Astrocyte (in vitro differentiated cells and primary cell): ENCODE data around the gene CDH20.

Experiments used
- EZH2 ChIP-seq: IDR thresholded peaks from 2 replicates; pipeline ENCODE4 v1.6.1; 2012; ENCODE audit warnings: mild to moderate bottlenecking, low read length, inconsistent platforms; ENCODE audit not compliant: insufficient read depth
- TF ChIP-seq, protein P1 (sequence below): IDR thresholded peaks from 2 replicates; pipeline ENCODE4 v1.5.1; 2011; ENCODE audit warnings: low read depth, mild to moderate bottlenecking, inconsistent platforms, low read length, moderate library complexity; ENCODE audit not compliant: insufficient read depth

DNA sequence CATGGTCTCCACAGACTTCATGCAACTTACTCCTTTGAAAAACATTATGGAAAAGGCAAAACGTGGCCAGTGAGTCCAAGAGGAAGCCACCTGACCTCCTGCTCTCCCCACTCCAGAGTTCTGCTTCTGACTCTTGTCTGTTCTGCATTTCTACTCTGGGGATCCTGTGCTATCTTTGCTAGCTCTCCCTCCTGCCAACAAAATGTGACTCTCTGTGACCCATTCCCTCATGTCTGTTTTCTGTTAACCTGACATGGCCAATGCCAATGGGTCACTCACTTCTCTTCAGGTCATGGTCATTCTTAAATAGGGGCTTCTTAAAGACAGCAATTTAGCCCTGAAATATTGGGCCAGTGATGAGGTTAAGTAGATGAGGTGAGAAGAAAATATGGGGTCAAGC lies 210.3 kb downstream of the CDH20 start:
- TF ChIP-seq, protein P1, sequence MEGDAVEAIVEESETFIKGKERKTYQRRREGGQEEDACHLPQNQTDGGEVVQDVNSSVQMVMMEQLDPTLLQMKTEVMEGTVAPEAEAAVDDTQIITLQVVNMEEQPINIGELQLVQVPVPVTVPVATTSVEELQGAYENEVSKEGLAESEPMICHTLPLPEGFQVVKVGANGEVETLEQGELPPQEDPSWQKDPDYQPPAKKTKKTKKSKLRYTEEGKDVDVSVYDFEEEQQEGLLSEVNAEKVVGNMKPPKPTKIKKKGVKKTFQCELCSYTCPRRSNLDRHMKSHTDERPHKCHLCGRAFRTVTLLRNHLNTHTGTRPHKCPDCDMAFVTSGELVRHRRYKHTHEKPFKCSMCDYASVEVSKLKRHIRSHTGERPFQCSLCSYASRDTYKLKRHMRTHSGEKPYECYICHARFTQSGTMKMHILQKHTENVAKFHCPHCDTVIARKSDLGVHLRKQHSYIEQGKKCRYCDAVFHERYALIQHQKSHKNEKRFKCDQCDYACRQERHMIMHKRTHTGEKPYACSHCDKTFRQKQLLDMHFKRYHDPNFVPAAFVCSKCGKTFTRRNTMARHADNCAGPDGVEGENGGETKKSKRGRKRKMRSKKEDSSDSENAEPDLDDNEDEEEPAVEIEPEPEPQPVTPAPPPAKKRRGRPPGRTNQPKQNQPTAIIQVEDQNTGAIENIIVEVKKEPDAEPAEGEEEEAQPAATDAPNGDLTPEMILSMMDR: no peak
- TF ChIP-seq EZH2: no peak
